Ecto neural progenitor cell (in vitro differentiated cells): ENCODE measurements around the gene GLIS1.

Experiments
- DNase-seq: peaks from one replicate; pipeline ENCODE4 v3.0.0-alpha.2; 2018; ENCODE audit warnings: low spot score

GLIS1 gene

GRCh38 chr1:53636621-53637171 is 102.3 kb downstream of the GLIS1 start:
- no peak for DNase-seq

GRCh38 chr1:53634571-53634979 is 104.4 kb downstream of the GLIS1 start:
- peak; percentile 36 for DNase-seq

- DNase-seq, result peak; percentile 26
These were observed 105.8 kb downstream of the GLIS1 start for GRCh38 chr1:53633073-53633704.

- peak; percentile 29 for DNase-seq
These were observed 107.2 kb downstream of the GLIS1 start for GRCh38 chr1:53631622-53632310.

- peak; percentile 28 for DNase-seq
These were observed 109.8 kb downstream of the GLIS1 start for GRCh38 chr1:53629101-53629691.

GRCh38 chr1:53628286-53628955 is 110.5 kb downstream of the GLIS1 start:
- peak; percentile 29 for DNase-seq

- DNase-seq, result peak; percentile 13
These were observed 111.3 kb downstream of the GLIS1 start for GRCh38 chr1:53627666-53628065.

GRCh38 chr1:53627031-53627430 is 111.9 kb downstream of the GLIS1 start:
- DNase-seq, result peak; percentile 36

GRCh38 chr1:53626616-53627015 is 112.3 kb downstream of the GLIS1 start:
- no peak for DNase-seq

GRCh38 chr1:53625766-53626520 is 113.0 kb downstream of the GLIS1 start:
- DNase-seq, result peak; percentile 26

- DNase-seq, result no peak
These were observed 113.9 kb downstream of the GLIS1 start for GRCh38 chr1:53625049-53625448.

- DNase-seq, result peak; percentile 21
These were observed 116.4 kb downstream of the GLIS1 start for GRCh38 chr1:53622531-53622930.

GRCh38 chr1:53621144-53621543 is 117.8 kb downstream of the GLIS1 start:
- peak; percentile 29 for DNase-seq

GRCh38 chr1:53620061-53620855 is 118.7 kb downstream of the GLIS1 start:
- peak; percentile 38 for DNase-seq

GRCh38 chr1:53619367-53620060 is 119.5 kb downstream of the GLIS1 start:
- DNase-seq, result peak; percentile 23

GRCh38 chr1:53618500-53619366 is 120.2 kb downstream of the GLIS1 start:
- peak; percentile 19 for DNase-seq

GRCh38 chr1:53617851-53618499 is 121.0 kb downstream of the GLIS1 start:
- peak; percentile 25 for DNase-seq

- no peak for DNase-seq
These were observed 121.6 kb downstream of the GLIS1 start for GRCh38 chr1:53617382-53617781.

- peak; percentile 48 for DNase-seq
These were observed 122.0 kb downstream of the GLIS1 start for GRCh38 chr1:53616927-53617326.
